A673 (cell line): ENCODE data around the gene FES.

ENCODE experiments used
- CTCF ChIP-seq: fragments of 300-800, 200-600 bp; sonication (generic); conservative IDR thresholded peaks from 2 replicates; pipeline ENCODE4 v1.5.1; 2017; ENCODE audit warnings: low read depth, mild to moderate bottlenecking, antibody characterized with exemption, low read length, moderate library complexity, mixed read lengths
- EZH2 ChIP-seq: fragments of 200-600 bp; sonication (generic); IDR thresholded peaks from 2 replicates; pipeline ENCODE4 v1.6.1; 2017; ENCODE audit warnings: borderline replicate concordance, low read depth, mild to moderate bottlenecking, mixed read lengths, antibody characterized with exemption, low read length; ENCODE audit not compliant: poor library complexity, severe bottlenecking

GRCh38 chr15:90890839-90891238, 6.5 kb downstream of the FES start:
- TF ChIP-seq CTCF (no peak), EZH2 (no peak)
